AG04449 (cell line): ENCODE data around the gene MASTL.

Experiments used
- CTCF ChIA-PET: fragments of 350-600 bp; formaldehyde crosslinking; extraction: SDS; loops from one replicate; lab custom pipeline; 2021; ENCODE audit warnings: antibody characterized with exemption; lab: Yijun Ruan, JAX
- POLR2A ChIA-PET: fragments of 400-600, 350-600 bp; formaldehyde crosslinking; extraction: SDS; loops from one replicate; lab custom pipeline; 2020; ENCODE audit warnings: antibody characterized with exemption, inconsistent platforms; lab: Yijun Ruan, JAX
- DNase-seq: peaks from one replicate; pipeline ENCODE4 v3.0.0-alpha.2; 2010; ENCODE audit warnings: low read depth, low spot score
- H3K4me3 ChIP-seq: 2 replicates; pipeline ENCODE4 v1.5.1; 2011; ENCODE audit warnings: low read depth, mild to moderate bottlenecking, control low read depth, low read length
- CTCF ChIP-seq: IDR thresholded peaks from one replicate; pipeline ENCODE4 v1.5.1; 2011; ENCODE audit warnings: mild to moderate bottlenecking, moderate library complexity, low read length, control low read depth, inconsistent platforms; ENCODE audit not compliant: insufficient read depth; ENCODE audit errors: missing control alignments

The MASTL gene

DNA sequence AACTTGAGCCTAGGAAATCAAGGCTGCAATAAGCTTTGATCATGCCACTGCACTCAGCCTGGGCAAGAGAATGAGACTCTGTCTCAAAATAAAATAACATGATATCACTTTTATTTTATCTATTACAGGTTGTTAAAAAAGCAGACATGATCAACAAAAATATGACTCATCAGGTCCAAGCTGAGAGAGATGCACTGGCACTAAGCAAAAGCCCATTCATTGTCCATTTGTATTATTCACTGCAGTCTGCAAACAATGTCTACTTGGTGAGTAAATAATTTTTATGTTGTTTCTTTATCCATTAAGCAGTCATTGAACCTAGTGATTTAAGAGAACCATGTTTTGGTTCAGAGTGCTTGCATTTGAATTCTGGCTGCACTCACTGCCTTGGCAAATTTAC is 3.3 kb downstream of the MASTL start:
- H3K4me3 ChIP-seq = no peak overlapping the region
- CTCF ChIA-PET = no interaction called here
- DNase-seq = no peak
- no peak for TF ChIP-seq CTCF
- POLR2A ChIA-PET = no interaction called here

DNA sequence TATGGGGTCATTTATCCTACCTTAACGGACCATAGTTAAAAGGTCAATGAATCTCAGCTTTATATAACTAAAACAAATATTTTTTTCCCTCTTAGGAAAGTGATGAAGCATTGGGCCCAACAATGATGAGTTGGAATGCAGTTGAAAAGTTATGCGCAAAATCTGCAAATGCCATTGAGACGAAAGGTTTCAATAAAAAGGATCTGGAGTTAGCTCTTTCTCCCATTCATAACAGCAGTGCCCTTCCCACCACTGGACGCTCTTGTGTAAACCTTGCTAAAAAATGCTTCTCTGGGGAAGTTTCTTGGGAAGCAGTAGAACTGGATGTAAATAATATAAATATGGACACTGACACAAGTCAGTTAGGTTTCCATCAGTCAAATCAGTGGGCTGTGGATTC is 14.7 kb downstream of the MASTL start:
- no peak for TF ChIP-seq CTCF
- DNase-seq = no peak
- ChIA-PET CTCF (interaction anchor here (1.2 kb wide), 1 partner anchor 15 kb away, joined by 3 read pairs; the partner anchor contains the start of genes MASTL and YME1L1), POLR2A (no interaction called here)
- no peak overlapping the region for H3K4me3 ChIP-seq

- ChIA-PET POLR2A (no interaction called here), CTCF (interaction anchor here (1.6 kb wide), 1 partner anchor 36 kb away, joined by 9 read pairs; no protein-coding TSS in a partner anchor)
- no peak overlapping the region for H3K4me3 ChIP-seq
- no peak for TF ChIP-seq CTCF
- no peak for DNase-seq
Observed at GRCh38 chr10:27188259-27188658, 33.1 kb downstream of the MASTL start.

GRCh38 chr10:27188897-27189296 is 33.7 kb downstream of the MASTL start:
- ChIA-PET CTCF (interaction anchor here (1.6 kb wide), 1 partner anchor 35 kb away, joined by 9 read pairs; no protein-coding TSS in a partner anchor), POLR2A (no interaction called here)
- H3K4me3 ChIP-seq = no peak overlapping the region
- no peak for DNase-seq
- no peak for TF ChIP-seq CTCF

GRCh38 chr10:27190508-27190907 is 35.4 kb downstream of the MASTL start:
- H3K4me3 ChIP-seq = no peak overlapping the region
- ChIA-PET POLR2A (no interaction called here), CTCF (no interaction called here)
- no peak for TF ChIP-seq CTCF
- DNase-seq = no peak

DNA sequence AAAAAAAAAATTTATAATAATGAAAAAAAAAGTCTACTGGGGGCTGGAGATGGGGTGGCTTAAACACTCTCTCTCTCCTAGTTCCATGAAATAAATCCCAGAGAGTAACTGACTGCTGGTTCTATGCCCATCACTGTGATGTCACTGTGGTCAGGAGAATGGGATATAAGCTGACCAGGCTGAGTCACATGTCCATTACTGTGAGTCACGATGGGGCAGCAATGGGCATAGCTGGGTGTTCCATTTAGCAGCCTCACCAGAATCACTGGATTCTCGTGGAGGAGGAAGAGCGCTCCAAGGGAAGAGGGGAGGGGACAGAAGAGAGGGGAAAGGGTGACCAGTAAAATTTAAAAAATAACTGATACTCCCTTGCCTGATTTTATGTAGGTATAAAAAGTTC is 37.1 kb downstream of the MASTL start:
- peak; percentile 75 for DNase-seq
- H3K4me3 ChIP-seq = no peak overlapping the region
- ChIA-PET POLR2A (interaction anchor here (0.9 kb wide), 1 partner anchor 38 kb away, joined by 3 read pairs; the partner anchor contains the start of gene YME1L1), CTCF (interaction anchor here (1.5 kb wide), 1 partner anchor 32 kb away, joined by 4 read pairs; no protein-coding TSS in a partner anchor)
- no peak for TF ChIP-seq CTCF
